ENCODE results near the gene PHACTR1.
"Not testable (repeated sequence)": the region's sequence is repeated elsewhere in the genome, so short reads cannot be mapped to it uniquely, and the experiment has no call there.

PHACTR1 gene

GRCh38 chr6:12935637-12936036 lies 219.1 kb downstream of the PHACTR1 start:
- H3K27me3 ChIP-seq (ENCODE audit: control insufficient read depth in 2 of 2, insufficient read depth in 2 of 2, low read length in 2 of 2) = no peaks in the 10 kb centered on the region
- H3K36me3 ChIP-seq (ENCODE audit: control insufficient read depth in 2 of 2, insufficient read depth in 2 of 2, low read length in 2 of 2) = no peaks in the 10 kb centered on the region
- H3K9ac ChIP-seq (ENCODE audit: low read depth in 1 of 2, low read length in 2 of 2) = no peak overlapping the region

GRCh38 chr6:12937971-12938370 lies 221.4 kb downstream of the PHACTR1 start:
- Histone ChIP-seq H3K9ac (ENCODE audit: low read depth in 1 of 2, low read length in 2 of 2) (no peak overlapping the region), H3K27me3 (ENCODE audit: control insufficient read depth in 2 of 2, insufficient read depth in 2 of 2, low read length in 2 of 2) (no peaks in the 10 kb centered on the region), H3K36me3 (ENCODE audit: control insufficient read depth in 2 of 2, insufficient read depth in 2 of 2, low read length in 2 of 2) (no peaks in the 10 kb centered on the region), H3K4me1 (ENCODE audit: control insufficient read depth in 2 of 2, insufficient read depth in 2 of 2, low read length in 2 of 2) (no peaks in the 10 kb centered on the region), H3K27ac (ENCODE audit: low read depth in 2 of 2, low read length in 2 of 2) (no peak overlapping the region), H3K9me3 (ENCODE audit: control insufficient read depth in 2 of 2, low read length in 2 of 2) (no peaks in the 10 kb centered on the region), H3K4me3 (ENCODE audit: low read length in 2 of 2) (no peak overlapping the region)

More at GRCh38 chr6:12935637-12936036, 219.1 kb downstream of the PHACTR1 start:
- no peak overlapping the region for H3K4me3 ChIP-seq (ENCODE audit: low read length in 2 of 2)
- H3K27ac ChIP-seq (ENCODE audit: low read depth in 2 of 2, low read length in 2 of 2) = no peak overlapping the region
- H3K9me3 ChIP-seq (ENCODE audit: control insufficient read depth in 2 of 2, low read length in 2 of 2) = no peaks in the 10 kb centered on the region
- H3K4me1 ChIP-seq (ENCODE audit: control insufficient read depth in 2 of 2, insufficient read depth in 2 of 2, low read length in 2 of 2) = no peaks in the 10 kb centered on the region

GRCh38 chr6:12939314-12939713 lies 222.7 kb downstream of the PHACTR1 start:
- Histone ChIP-seq H3K4me1 (ENCODE audit: control insufficient read depth in 2 of 2, insufficient read depth in 2 of 2, low read length in 2 of 2) (no peaks in the 10 kb centered on the region), H3K4me3 (ENCODE audit: low read length in 2 of 2) (no peak overlapping the region), H3K9ac (ENCODE audit: low read depth in 1 of 2, low read length in 2 of 2) (no peak overlapping the region), H3K27ac (ENCODE audit: low read depth in 2 of 2, low read length in 2 of 2) (no peak overlapping the region), H3K27me3 (ENCODE audit: control insufficient read depth in 2 of 2, insufficient read depth in 2 of 2, low read length in 2 of 2) (no peaks in the 10 kb centered on the region), H3K36me3 (ENCODE audit: control insufficient read depth in 2 of 2, insufficient read depth in 2 of 2, low read length in 2 of 2) (no peaks in the 10 kb centered on the region), H3K9me3 (ENCODE audit: control insufficient read depth in 2 of 2, low read length in 2 of 2) (no peaks in the 10 kb centered on the region)

- Histone ChIP-seq H3K36me3 (ENCODE audit: control insufficient read depth in 2 of 2, insufficient read depth in 2 of 2, low read length in 2 of 2) (no peaks in the 10 kb centered on the region), H3K9me3 (ENCODE audit: control insufficient read depth in 2 of 2, low read length in 2 of 2) (no peaks in the 10 kb centered on the region), H3K9ac (ENCODE audit: low read depth in 1 of 2, low read length in 2 of 2) (no peak overlapping the region), H3K27ac (ENCODE audit: low read depth in 2 of 2, low read length in 2 of 2) (no peak overlapping the region), H3K4me1 (ENCODE audit: control insufficient read depth in 2 of 2, insufficient read depth in 2 of 2, low read length in 2 of 2) (no peaks in the 10 kb centered on the region), H3K4me3 (ENCODE audit: low read length in 2 of 2) (no peak overlapping the region), H3K27me3 (ENCODE audit: control insufficient read depth in 2 of 2, insufficient read depth in 2 of 2, low read length in 2 of 2) (no peaks in the 10 kb centered on the region)
Observed at GRCh38 chr6:12941422-12941821, 224.9 kb downstream of the PHACTR1 start.

- H3K9me3 ChIP-seq (ENCODE audit: control insufficient read depth in 2 of 2, low read length in 2 of 2) = no peaks in the 10 kb centered on the region
- H3K27me3 ChIP-seq (ENCODE audit: control insufficient read depth in 2 of 2, insufficient read depth in 2 of 2, low read length in 2 of 2) = no peaks in the 10 kb centered on the region
Observed at GRCh38 chr6:12943549-12943948, 227.0 kb downstream of the PHACTR1 start.

GRCh38 chr6:12944001-12944400 lies 227.4 kb downstream of the PHACTR1 start:
- H3K9ac ChIP-seq (ENCODE audit: low read depth in 1 of 2, low read length in 2 of 2) = no peak overlapping the region
- no peaks in the 10 kb centered on the region for H3K9me3 ChIP-seq (ENCODE audit: control insufficient read depth in 2 of 2, low read length in 2 of 2)
- H3K4me1 ChIP-seq (ENCODE audit: control insufficient read depth in 2 of 2, insufficient read depth in 2 of 2, low read length in 2 of 2) = no peaks in the 10 kb centered on the region
- no peak overlapping the region for H3K27ac ChIP-seq (ENCODE audit: low read depth in 2 of 2, low read length in 2 of 2)
- no peak overlapping the region for H3K4me3 ChIP-seq (ENCODE audit: low read length in 2 of 2)
- no peaks in the 10 kb centered on the region for H3K27me3 ChIP-seq (ENCODE audit: control insufficient read depth in 2 of 2, insufficient read depth in 2 of 2, low read length in 2 of 2)
- H3K36me3 ChIP-seq (ENCODE audit: control insufficient read depth in 2 of 2, insufficient read depth in 2 of 2, low read length in 2 of 2) = no peaks in the 10 kb centered on the region

More at GRCh38 chr6:12943549-12943948, 227.0 kb downstream of the PHACTR1 start:
- Histone ChIP-seq H3K4me3 (ENCODE audit: low read length in 2 of 2) (no peak overlapping the region), H3K27ac (ENCODE audit: low read depth in 2 of 2, low read length in 2 of 2) (no peak overlapping the region), H3K4me1 (ENCODE audit: control insufficient read depth in 2 of 2, insufficient read depth in 2 of 2, low read length in 2 of 2) (no peaks in the 10 kb centered on the region), H3K9ac (ENCODE audit: low read depth in 1 of 2, low read length in 2 of 2) (no peak overlapping the region), H3K36me3 (ENCODE audit: control insufficient read depth in 2 of 2, insufficient read depth in 2 of 2, low read length in 2 of 2) (no peaks in the 10 kb centered on the region)

- H3K4me1 ChIP-seq (ENCODE audit: control insufficient read depth in 2 of 2, insufficient read depth in 2 of 2, low read length in 2 of 2); H3K36me3 ChIP-seq (ENCODE audit: control insufficient read depth in 2 of 2, insufficient read depth in 2 of 2, low read length in 2 of 2); H3K4me3 ChIP-seq (ENCODE audit: low read length in 2 of 2); H3K9ac ChIP-seq (ENCODE audit: low read depth in 1 of 2, low read length in 2 of 2); H3K27me3 ChIP-seq (ENCODE audit: control insufficient read depth in 2 of 2, insufficient read depth in 2 of 2, low read length in 2 of 2); H3K27ac ChIP-seq (ENCODE audit: low read depth in 2 of 2, low read length in 2 of 2); H3K9me3 ChIP-seq (ENCODE audit: control insufficient read depth in 2 of 2, low read length in 2 of 2): not testable (repeated sequence)
Observed at GRCh38 chr6:12944528-12944927, 228.0 kb downstream of the PHACTR1 start.

- Histone ChIP-seq H3K27ac (ENCODE audit: low read depth in 2 of 2, low read length in 2 of 2) (no peak overlapping the region), H3K4me3 (ENCODE audit: low read length in 2 of 2) (no peak overlapping the region), H3K9ac (ENCODE audit: low read depth in 1 of 2, low read length in 2 of 2) (no peak overlapping the region), H3K36me3 (ENCODE audit: control insufficient read depth in 2 of 2, insufficient read depth in 2 of 2, low read length in 2 of 2) (no peaks in the 10 kb centered on the region), H3K4me1 (ENCODE audit: control insufficient read depth in 2 of 2, insufficient read depth in 2 of 2, low read length in 2 of 2) (no peaks in the 10 kb centered on the region), H3K9me3 (ENCODE audit: control insufficient read depth in 2 of 2, low read length in 2 of 2) (no peaks in the 10 kb centered on the region), H3K27me3 (ENCODE audit: control insufficient read depth in 2 of 2, insufficient read depth in 2 of 2, low read length in 2 of 2) (no peaks in the 10 kb centered on the region)
Observed at GRCh38 chr6:12947151-12947871, 230.7 kb downstream of the PHACTR1 start.

- Histone ChIP-seq H3K27ac (ENCODE audit: low read depth in 2 of 2, low read length in 2 of 2) (no peak overlapping the region), H3K9ac (ENCODE audit: low read depth in 1 of 2, low read length in 2 of 2) (no peak overlapping the region), H3K36me3 (ENCODE audit: control insufficient read depth in 2 of 2, insufficient read depth in 2 of 2, low read length in 2 of 2) (no peaks in the 10 kb centered on the region), H3K9me3 (ENCODE audit: control insufficient read depth in 2 of 2, low read length in 2 of 2) (no peaks in the 10 kb centered on the region), H3K4me3 (ENCODE audit: low read length in 2 of 2) (no peak overlapping the region), H3K27me3 (ENCODE audit: control insufficient read depth in 2 of 2, insufficient read depth in 2 of 2, low read length in 2 of 2) (no peaks in the 10 kb centered on the region), H3K4me1 (ENCODE audit: control insufficient read depth in 2 of 2, insufficient read depth in 2 of 2, low read length in 2 of 2) (no peaks in the 10 kb centered on the region)
Observed at GRCh38 chr6:12947967-12948366, 231.4 kb downstream of the PHACTR1 start.

- H3K9ac ChIP-seq (ENCODE audit: low read depth in 1 of 2, low read length in 2 of 2) = no peak overlapping the region
- H3K4me3 ChIP-seq (ENCODE audit: low read length in 2 of 2) = no peak overlapping the region
- H3K36me3 ChIP-seq (ENCODE audit: control insufficient read depth in 2 of 2, insufficient read depth in 2 of 2, low read length in 2 of 2) = no peaks in the 10 kb centered on the region
- no peaks in the 10 kb centered on the region for H3K27me3 ChIP-seq (ENCODE audit: control insufficient read depth in 2 of 2, insufficient read depth in 2 of 2, low read length in 2 of 2)
- no peaks in the 10 kb centered on the region for H3K9me3 ChIP-seq (ENCODE audit: control insufficient read depth in 2 of 2, low read length in 2 of 2)
- no peaks in the 10 kb centered on the region for H3K4me1 ChIP-seq (ENCODE audit: control insufficient read depth in 2 of 2, insufficient read depth in 2 of 2, low read length in 2 of 2)
- H3K27ac ChIP-seq (ENCODE audit: low read depth in 2 of 2, low read length in 2 of 2) = no peak overlapping the region
Observed at GRCh38 chr6:12950976-12951375, 234.4 kb downstream of the PHACTR1 start.
